AG09319 (cell line): ENCODE data around the gene FUZ.

ENCODE experiments used
- DNase-seq: peaks from one replicate; pipeline ENCODE4 v3.0.0-alpha.2; 2010; ENCODE audit warnings: low read depth; ENCODE audit errors: extremely low read depth
- CTCF ChIP-seq: IDR thresholded peaks from 2 replicates; pipeline ENCODE4 v1.5.1; 2011; ENCODE audit warnings: low read depth, mild to moderate bottlenecking, inconsistent platforms, low read length, moderate library complexity

The FUZ gene

GRCh38 chr19:49855277-49855675 is 42.2 kb upstream of the FUZ start:
- no peak for TF ChIP-seq CTCF
- no peak for DNase-seq

GRCh38 chr19:49854378-49855263 is 41.5 kb upstream of the FUZ start:
- no peak for TF ChIP-seq CTCF
- DNase-seq = no peak

- DNase-seq = no peak
- no peak for TF ChIP-seq CTCF
These were observed 40.8 kb upstream of the FUZ start for GRCh38 chr19:49853852-49854377.

GRCh38 chr19:49852631-49853126 is 39.6 kb upstream of the FUZ start:
- no peak for TF ChIP-seq CTCF
- no peak for DNase-seq

GRCh38 chr19:49851456-49852259 is 38.6 kb upstream of the FUZ start:
- no peak for DNase-seq
- no peak for TF ChIP-seq CTCF

GRCh38 chr19:49850487-49851342 is 37.6 kb upstream of the FUZ start, which contains the start of gene PTOV1:
PTOV1 (plus strand) TSS chr19:49851159.
- DNase-seq = peak; percentile 78
- no peak for TF ChIP-seq CTCF
